ENCODE measurements around the gene ZC3H6. TPM values are rescaled to one million over a fixed set of nuclear protein-coding genes. Genes with fewer than 3 reads are reported as not detected.
A peak's percentile ranks its signal among the peaks of the same experiment; 100 is the strongest.
"Not testable (repeated sequence)": the region's sequence is repeated elsewhere in the genome, so short reads cannot be mapped to it uniquely, and the experiment has no call there.

The ZC3H6 gene
- total RNA-seq, 1 experiment from 2014 or later = 5.3 TPM

- no peaks in the 10 kb centered on the region for H3K36me3 ChIP-seq (ENCODE audit: control insufficient read depth, insufficient read depth, low read length)
- intact Hi-C loops (cut with micrococcal nuclease; ENCODE audit: unreplicated experiment) = no loop called here
- no peak overlapping the region; the same call in 1 of the 2 replicates for H3K27ac ChIP-seq (ENCODE audit: low read length)
- H3K27me3 ChIP-seq (ENCODE audit: control insufficient read depth, insufficient read depth, low read length) = no peaks in the 10 kb centered on the region
- in situ Hi-C loops (cut with HindIII; ENCODE audit: low pct_unique_long_range_greater_than_20kb, low sequenced_read_pairs) = no loop called here
- POLR2A ChIA-PET = no interaction called here
- DNase-seq (ENCODE audit: low read depth, low spot score) = no peak
- H3K4me3 ChIP-seq (ENCODE audit: low read depth in 2 of 2, low read length in 2 of 2) = peak overlapping the region in 1 of 2 experiments; percentile 87; a peak in 2 of 4 replicates
- no peak for ATAC-seq
- CTCF ChIA-PET = no interaction called here
- BruUV-seq (replicated peaks) = TSS peak; percentile 65
- peaks cover 6% of the 10 kb centered on the region; the same call in 1 of the 2 replicates for H3K4me1 ChIP-seq (ENCODE audit: control insufficient read depth, insufficient read depth, low read length)
- TF ChIP-seq SIN3A (IDR thresholded peaks at IDR 0.05; ENCODE audit: borderline replicate concordance, insufficient read depth, low read depth, low read length) (no peak), REST (IDR thresholded peaks at IDR 0.05; ENCODE audit: insufficient read depth in 1 of 2, low read depth in 2 of 2, low read length in 1 of 2) (no peak), TCF7L2 (IDR thresholded peaks at IDR 0.05; ENCODE audit: low read depth, low read length) (no peak), CTCF (IDR thresholded peaks at IDR 0.05) (no peak), POLR2AphosphoS5 (IDR thresholded peaks at IDR 0.05; ENCODE audit: low read depth, low read length) (no peak)
- H3K9me3 ChIP-seq (ENCODE audit: control insufficient read depth, insufficient read depth, low read depth, low read length) = no peaks in the 10 kb centered on the region
Measured at GRCh38 chr2:112276954-112277353, 1.6 kb downstream of the ZC3H6 start.

- BruUV-seq (replicated peaks) = no TSS peak
- peaks cover 6% of the 10 kb centered on the region; the same call in 1 of the 2 replicates for H3K4me1 ChIP-seq (ENCODE audit: control insufficient read depth, insufficient read depth, low read length)
- POLR2A ChIA-PET = no interaction called here
- no peaks in the 10 kb centered on the region for H3K36me3 ChIP-seq (ENCODE audit: control insufficient read depth, insufficient read depth, low read length)
- in situ Hi-C loops (cut with HindIII; ENCODE audit: low pct_unique_long_range_greater_than_20kb, low sequenced_read_pairs) (no loop called here), intact Hi-C loops (cut with micrococcal nuclease; ENCODE audit: unreplicated experiment) (no loop called here)
- no peak for ATAC-seq
- H3K9me3 ChIP-seq (ENCODE audit: control insufficient read depth, insufficient read depth, low read depth, low read length) = no peaks in the 10 kb centered on the region
- no peaks in the 10 kb centered on the region for H3K27me3 ChIP-seq (ENCODE audit: control insufficient read depth, insufficient read depth, low read length)
- H3K4me3 ChIP-seq (ENCODE audit: low read depth in 2 of 2, low read length in 2 of 2) = no peak overlapping the region
- H3K27ac ChIP-seq (ENCODE audit: low read length) = 0 out of 2 replicates have a peak overlapping the region, but pooled peaks have one; percentile 27
- CTCF ChIA-PET = no interaction called here
- TF ChIP-seq POLR2AphosphoS5 (IDR thresholded peaks at IDR 0.05; ENCODE audit: low read depth, low read length) (no peak), TCF7L2 (IDR thresholded peaks at IDR 0.05; ENCODE audit: low read depth, low read length) (no peak), REST (IDR thresholded peaks at IDR 0.05; ENCODE audit: insufficient read depth in 1 of 2, low read depth in 2 of 2, low read length in 1 of 2) (no peak)
- DNase-seq (ENCODE audit: low read depth, low spot score) = no peak
Measured at GRCh38 chr2:112277596-112278220, 2.3 kb downstream of the ZC3H6 start.

- POLR2A ChIA-PET; H3K27ac ChIP-seq (ENCODE audit: low read length); ATAC-seq; H3K4me1 ChIP-seq (ENCODE audit: control insufficient read depth, insufficient read depth, low read length); H3K4me3 ChIP-seq (ENCODE audit: low read depth in 2 of 2, low read length in 2 of 2); CTCF ChIA-PET; H3K36me3 ChIP-seq (ENCODE audit: control insufficient read depth, insufficient read depth, low read length); in situ Hi-C loops (cut with HindIII; ENCODE audit: low pct_unique_long_range_greater_than_20kb, low sequenced_read_pairs); DNase-seq (ENCODE audit: low read depth, low spot score); H3K27me3 ChIP-seq (ENCODE audit: control insufficient read depth, insufficient read depth, low read length); BruUV-seq (replicated peaks); H3K9me3 ChIP-seq (ENCODE audit: control insufficient read depth, insufficient read depth, low read depth, low read length); intact Hi-C loops (cut with micrococcal nuclease; ENCODE audit: unreplicated experiment): not testable (repeated sequence)
Measured at GRCh38 chr2:112282066-112282465, 6.7 kb downstream of the ZC3H6 start.

GRCh38 chr2:112283535-112283934, 8.1 kb downstream of the ZC3H6 start:
- CTCF ChIA-PET; POLR2A ChIA-PET; H3K9me3 ChIP-seq (ENCODE audit: control insufficient read depth, insufficient read depth, low read depth, low read length); H3K36me3 ChIP-seq (ENCODE audit: control insufficient read depth, insufficient read depth, low read length); H3K4me3 ChIP-seq (ENCODE audit: low read depth in 2 of 2, low read length in 2 of 2); in situ Hi-C loops (cut with HindIII; ENCODE audit: low pct_unique_long_range_greater_than_20kb, low sequenced_read_pairs); DNase-seq (ENCODE audit: low read depth, low spot score); H3K27me3 ChIP-seq (ENCODE audit: control insufficient read depth, insufficient read depth, low read length); H3K27ac ChIP-seq (ENCODE audit: low read length); H3K4me1 ChIP-seq (ENCODE audit: control insufficient read depth, insufficient read depth, low read length); ATAC-seq; intact Hi-C loops (cut with micrococcal nuclease; ENCODE audit: unreplicated experiment); BruUV-seq (replicated peaks): not testable (repeated sequence)

Data from Panc1 (cell line).